HG02798 (cell line): Measurements from ENCODE around the gene FBXO41.
A peak's percentile ranks its signal among the peaks of the same experiment; 100 is the strongest.

ENCODE experiments used
- ATAC-seq: cut with Tn5 transposase; IDR thresholded peaks from one replicate; pipeline ENCODE4 v1.9.1; 2021; ENCODE audit warnings: mild to moderate bottlenecking; ENCODE audit not compliant: unreplicated experiment, poor library complexity

Gene FBXO41

DNA sequence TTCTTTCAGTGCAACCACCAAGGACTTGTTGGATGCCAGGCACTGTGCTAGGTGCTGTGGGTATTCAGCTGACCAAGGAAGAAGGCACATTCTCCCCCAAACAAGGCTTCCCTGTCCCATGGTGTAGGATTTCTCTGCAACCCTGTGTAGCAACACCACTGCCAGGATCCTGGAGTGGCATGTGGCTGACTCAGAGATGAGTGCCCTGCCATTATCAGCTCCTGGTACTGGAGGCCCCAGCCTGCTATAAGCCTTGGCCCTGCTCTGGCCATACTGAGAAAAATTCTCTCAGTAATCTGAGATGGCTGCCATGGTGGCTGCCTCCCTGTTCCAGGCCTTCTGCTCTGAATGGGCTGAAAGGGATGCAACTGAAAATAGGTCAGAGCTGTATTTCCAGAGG is 66.0 kb downstream of the FBXO41 start:
- no peak for ATAC-seq

DNA sequence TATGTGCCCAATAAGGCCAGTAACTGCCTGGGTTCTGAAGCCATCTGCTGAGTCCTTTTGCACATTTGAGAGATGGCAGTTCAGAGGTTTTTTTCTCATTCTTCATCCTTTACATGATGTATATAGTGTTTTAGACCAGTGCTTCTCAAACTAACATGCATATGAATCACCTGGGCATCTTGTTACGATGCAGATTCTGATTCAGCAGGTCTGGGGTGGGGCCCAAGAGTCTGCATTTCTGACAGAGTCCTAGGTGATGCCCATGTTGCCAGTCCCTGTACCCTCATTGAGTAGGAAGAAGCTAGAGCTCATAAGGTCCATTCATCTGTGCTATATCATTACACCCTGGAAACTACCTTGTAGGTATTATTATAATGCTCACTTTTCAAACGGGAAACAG is 66.5 kb downstream of the FBXO41 start:
- no peak for ATAC-seq

DNA sequence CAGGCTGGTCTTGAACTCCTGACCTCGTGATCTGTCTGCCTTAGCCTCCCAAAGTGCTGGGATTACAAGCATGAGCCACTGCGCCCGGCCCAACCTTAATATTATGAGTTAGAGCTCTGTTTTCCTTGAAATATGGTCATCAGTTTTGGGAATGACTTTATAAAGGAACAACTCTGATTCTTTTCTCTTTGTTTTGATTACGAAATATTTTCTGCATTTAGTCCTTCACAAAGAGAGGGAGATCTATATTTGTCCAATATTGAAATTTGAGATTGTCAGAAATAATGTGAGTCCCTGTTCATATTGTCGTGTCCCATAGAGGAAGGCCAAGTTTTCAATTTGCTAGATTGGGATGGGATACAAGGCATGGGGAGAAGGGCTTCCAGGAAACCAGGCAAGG is 67.1 kb downstream of the FBXO41 start:
- ATAC-seq, result no peak

DNA sequence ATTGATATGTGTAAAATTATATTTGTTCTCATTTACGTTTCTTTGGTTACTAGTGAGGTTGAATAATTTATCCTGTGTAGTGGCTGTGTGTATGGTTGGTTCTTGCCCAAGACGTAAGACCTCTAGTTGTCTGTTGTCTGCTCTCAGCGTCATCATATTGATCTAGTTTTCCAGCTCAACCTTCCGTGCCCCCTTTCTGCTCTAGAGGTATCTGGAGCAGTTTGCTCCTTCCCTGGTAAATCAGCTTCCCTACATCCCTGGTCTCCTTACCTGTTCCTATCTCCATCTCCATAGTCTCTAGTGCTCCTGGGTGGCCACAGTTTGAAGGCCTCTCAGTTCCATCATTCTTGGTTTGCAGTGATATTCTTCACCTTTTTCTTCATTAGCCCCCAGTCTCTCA is 69.0 kb downstream of the FBXO41 start:
- no peak for ATAC-seq

DNA sequence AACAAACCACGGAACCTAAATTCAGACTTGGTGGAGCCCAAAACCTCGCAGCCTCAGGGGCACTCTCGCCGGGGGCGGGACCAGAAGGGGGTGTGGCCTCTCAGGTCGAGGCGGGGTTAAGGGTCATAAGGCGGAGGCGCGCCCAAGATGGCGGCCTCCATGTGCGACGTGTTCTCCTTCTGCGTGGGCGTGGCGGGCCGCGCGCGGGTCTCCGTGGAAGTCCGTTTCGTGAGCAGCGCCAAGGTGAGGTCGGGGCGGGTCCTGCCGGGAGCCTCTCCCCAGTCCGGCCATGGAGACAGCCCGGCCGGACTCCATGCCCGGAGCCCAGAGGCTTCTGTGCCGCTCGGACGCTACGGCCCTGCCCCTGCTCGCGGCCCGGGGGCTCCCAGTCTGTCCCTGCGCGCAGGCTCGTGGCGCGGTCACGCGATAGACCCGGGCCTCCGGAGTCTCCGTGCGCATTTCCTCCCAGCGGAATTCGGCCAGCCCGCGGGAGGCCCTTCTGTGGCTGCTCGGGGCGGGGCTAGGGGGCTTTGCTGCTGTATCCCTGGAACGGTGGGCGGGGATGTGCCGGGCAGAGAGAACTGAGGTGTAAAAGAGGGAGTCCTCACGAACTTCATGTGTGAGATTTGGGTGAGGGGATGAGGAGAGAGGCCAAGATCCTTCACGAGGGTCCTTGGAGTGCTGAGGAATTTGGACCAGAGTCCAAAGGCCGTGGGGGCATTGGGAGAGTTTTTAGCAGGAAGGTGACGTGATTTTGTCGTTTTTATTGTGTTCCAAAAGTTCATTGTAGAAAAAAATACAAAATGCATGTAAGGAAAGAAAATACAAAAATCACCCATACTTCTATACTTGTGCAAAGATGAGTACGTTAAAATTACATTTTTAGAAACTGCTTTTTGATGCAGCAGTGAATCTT is 69.9 kb downstream of the FBXO41 start, which contains the start of gene SMYD5:
Gene SMYD5 (plus strand): TSS at position 126 of the 916 bp plus-strand sequence. CDS start 22 bp downstream, at position 148.
- ATAC-seq, result peak; percentile 95

DNA sequence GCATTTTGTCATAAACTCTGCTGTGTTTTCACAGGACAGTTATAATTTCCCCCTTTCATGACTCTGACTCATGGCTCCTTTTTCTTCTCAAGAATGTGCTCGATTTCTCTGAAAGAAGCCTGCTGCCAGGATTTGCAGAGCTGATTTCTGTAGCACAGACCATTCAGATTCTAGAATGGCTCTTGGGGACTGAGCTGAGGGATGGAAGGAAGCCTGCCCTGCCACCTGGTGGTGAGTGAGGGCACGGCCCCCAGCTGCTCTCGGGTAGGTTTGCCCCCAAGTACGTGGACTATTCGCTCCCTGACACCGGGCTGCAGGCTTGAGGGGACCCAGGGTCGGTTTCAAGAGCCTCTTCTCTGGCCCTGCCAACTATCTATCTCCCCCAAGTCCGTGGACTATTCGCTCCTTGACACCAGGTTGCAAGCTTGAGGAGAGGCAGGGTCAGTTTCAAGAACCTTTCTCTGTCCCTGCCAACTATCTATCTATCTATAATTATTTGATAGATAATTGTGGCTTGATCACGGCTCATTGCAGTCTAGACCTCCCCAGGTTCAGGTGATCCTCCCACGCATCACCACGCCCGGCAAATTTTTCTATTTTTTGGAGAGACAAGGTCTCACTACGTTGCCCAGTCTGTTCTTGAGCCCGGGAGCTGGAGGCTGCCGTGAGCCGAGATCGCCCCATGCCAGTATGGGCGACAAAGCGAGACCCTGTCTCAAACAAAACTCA is 71.7 kb downstream of the FBXO41 start:
- peak; percentile 73 for ATAC-seq

DNA sequence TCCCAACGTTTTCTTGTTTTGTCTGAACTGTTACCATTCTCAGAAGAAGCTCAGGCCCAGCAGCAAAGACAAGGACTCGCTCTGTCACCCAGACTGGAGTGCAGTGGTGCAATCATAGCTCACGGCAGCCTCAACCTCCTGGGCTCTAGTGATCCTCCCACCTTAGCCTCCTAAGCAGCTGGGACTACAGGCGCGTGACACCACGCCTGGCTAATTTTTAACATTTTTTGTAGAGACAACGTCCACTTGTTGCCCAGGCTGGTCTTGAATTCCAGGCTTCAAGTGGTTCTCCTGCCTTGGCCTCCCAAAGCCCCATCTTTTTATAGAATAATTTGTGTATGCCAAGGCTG is 72.2 kb downstream of the FBXO41 start:
- no peak for ATAC-seq

DNA sequence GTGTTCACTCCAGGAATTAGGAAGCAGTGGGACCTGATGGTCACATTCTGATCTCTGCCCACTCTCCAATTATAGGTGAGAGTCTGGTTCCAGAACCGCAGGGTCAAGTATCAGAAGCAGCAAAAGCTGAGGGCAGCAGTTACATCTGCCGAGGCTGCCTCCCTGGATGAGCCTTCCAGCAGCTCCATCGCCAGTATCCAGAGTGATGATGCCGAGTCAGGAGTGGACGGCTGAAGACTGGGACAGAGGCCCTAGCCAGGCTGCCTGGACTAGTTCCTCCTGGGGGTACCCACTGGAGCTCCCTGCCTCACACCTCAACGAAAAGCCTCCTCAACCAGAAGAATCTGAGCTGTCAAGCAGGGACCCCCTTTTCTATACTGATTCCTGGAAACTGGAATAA is 73.6 kb downstream of the FBXO41 start:
- ATAC-seq, result no peak

DNA sequence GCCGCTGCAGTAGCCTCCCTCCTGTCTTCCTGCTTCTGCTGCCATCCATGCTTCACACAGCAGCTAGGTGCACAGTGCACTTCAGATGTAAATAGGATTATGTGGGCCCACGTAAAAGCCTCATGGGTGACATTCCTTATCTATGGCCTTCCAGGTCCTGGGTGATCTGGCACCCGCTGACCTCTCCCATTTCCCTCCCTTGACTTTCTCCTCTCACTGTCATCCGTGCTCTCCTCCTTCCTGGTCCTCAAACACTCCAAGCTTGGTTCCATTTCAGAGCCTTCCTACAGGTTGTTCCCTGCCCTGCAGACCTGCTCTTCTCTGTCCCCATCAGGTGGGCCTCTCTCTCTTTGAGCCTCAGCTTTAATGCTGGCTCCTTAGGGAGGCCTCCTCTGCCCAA is 74.3 kb downstream of the FBXO41 start:
- no peak for ATAC-seq

DNA sequence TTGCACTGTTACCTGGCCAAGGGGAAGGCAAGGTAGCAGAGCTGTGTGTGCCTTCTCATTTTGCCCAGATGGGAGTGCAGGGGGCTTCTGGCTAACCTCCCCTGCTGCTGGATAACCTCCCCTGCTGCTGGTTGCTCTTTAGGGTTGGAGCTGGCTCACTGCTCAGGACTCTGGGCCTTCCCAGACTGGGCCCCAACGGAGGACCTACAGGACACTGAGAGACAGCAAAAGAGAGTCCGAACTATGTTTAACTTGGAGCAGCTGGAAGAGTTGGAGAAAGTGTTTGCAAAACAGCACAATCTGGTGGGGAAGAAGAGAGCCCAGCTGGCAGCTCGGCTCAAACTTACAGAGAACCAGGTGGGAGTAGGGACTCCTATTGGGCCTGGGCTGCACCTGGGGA is 76.0 kb downstream of the FBXO41 start:
- ATAC-seq, result no peak

DNA sequence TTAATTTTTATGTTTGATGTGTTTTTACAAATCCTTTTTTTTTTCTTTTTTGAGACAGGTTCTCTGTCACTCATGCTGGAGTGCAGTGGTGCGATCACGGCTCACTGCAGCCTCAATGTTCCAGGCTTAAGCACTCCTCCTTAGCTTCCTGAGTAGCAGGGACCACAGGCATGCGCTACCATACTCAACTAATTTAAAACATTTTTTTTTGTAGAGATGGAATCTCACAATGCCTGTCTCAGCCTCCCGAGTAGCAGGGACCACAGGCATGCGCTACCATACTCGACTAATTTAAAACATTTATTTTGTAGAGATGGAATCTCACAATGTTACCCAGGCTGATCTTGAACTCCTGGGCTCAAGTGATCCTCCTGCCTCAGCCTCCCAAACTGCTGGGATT is 78.7 kb downstream of the FBXO41 start:
- no peak for ATAC-seq
